Ectodermal cell (in vitro differentiated cells): ENCODE measurements around the gene HEATR5A.

Experiments
- H3K27ac ChIP-seq: 2 replicates; pipeline ENCODE4 v1.7.0; 2013; ENCODE audit warnings: mild to moderate bottlenecking, low read depth, low read length; ENCODE audit not compliant: insufficient read depth, poor library complexity, severe bottlenecking
- H3K27me3 ChIP-seq: 2 replicates; pipeline ENCODE4 v1.7.0; 2013; ENCODE audit warnings: mild to moderate bottlenecking, low read length; ENCODE audit not compliant: insufficient read depth, control insufficient read depth, poor library complexity, severe bottlenecking
- H3K36me3 ChIP-seq: one replicate; pipeline ENCODE4 v1.7.0; 2013; ENCODE audit warnings: low read length; ENCODE audit not compliant: control insufficient read depth, insufficient read depth
- H3K4me1 ChIP-seq: one replicate; pipeline ENCODE4 v1.7.0; 2013; ENCODE audit warnings: low read length; ENCODE audit not compliant: control insufficient read depth, insufficient read depth
- H3K4me3 ChIP-seq: 2 replicates; pipeline ENCODE4 v1.7.0; 2013; ENCODE audit warnings: low read depth, low read length, control low read depth; ENCODE audit not compliant: insufficient read depth
- H3K9me3 ChIP-seq: 2 replicates; pipeline ENCODE4 v1.7.0; 2013; ENCODE audit warnings: mild to moderate bottlenecking, low read length, moderate library complexity; ENCODE audit not compliant: control insufficient read depth
- WGBS, 2 experiments: methylation state at CpG; one replicate each; pipeline ENCODE4 v1.1.7; 2013; ENCODE audit warnings: missing lambda C conversion rate in 2 of 2; 5-methylcytosine and 5-hydroxymethylcytosine counted together

Gene HEATR5A

GRCh38 chr14:31405599-31406232 is 14.6 kb downstream of the HEATR5A start:
- no peaks in the 10 kb centered on the region for H3K4me1 ChIP-seq
- H3K27me3 ChIP-seq: no peaks in the 10 kb centered on the region
- no peak overlapping the region for H3K27ac ChIP-seq
- no peaks in the 10 kb centered on the region for H3K9me3 ChIP-seq
- no peaks in the 10 kb centered on the region for H3K36me3 ChIP-seq
- 91 to 95% methylated on average over 3 of the region's 4 CpGs for WGBS, 2 experiments
- H3K4me3 ChIP-seq: no peak overlapping the region

- Histone ChIP-seq H3K27ac (no peak overlapping the region), H3K36me3 (no peaks in the 10 kb centered on the region), H3K4me1 (no peaks in the 10 kb centered on the region), H3K9me3 (no peaks in the 10 kb centered on the region), H3K27me3 (no peaks in the 10 kb centered on the region), H3K4me3 (no peak overlapping the region)
- WGBS, 2 experiments: 92 to 93% methylated on average over 8 of the region's 8 CpGs
Observed at GRCh38 chr14:31405106-31405505, 15.2 kb downstream of the HEATR5A start.

- no peaks in the 10 kb centered on the region for H3K27me3 ChIP-seq
Observed at GRCh38 chr14:31403707-31404106, 16.6 kb downstream of the HEATR5A start.

GRCh38 chr14:31402764-31403439 is 17.4 kb downstream of the HEATR5A start:
- no peak overlapping the region for H3K27ac ChIP-seq
- no peaks in the 10 kb centered on the region for H3K9me3 ChIP-seq
- H3K36me3 ChIP-seq: no peaks in the 10 kb centered on the region
- no peaks in the 10 kb centered on the region for H3K27me3 ChIP-seq
- no peak overlapping the region for H3K4me3 ChIP-seq
- WGBS, 2 experiments: 80% methylated on average over 1 of the region's 2 CpGs; no CpG with 5 or more reads in 1 of the 2 experiments
- H3K4me1 ChIP-seq: no peaks in the 10 kb centered on the region

More at GRCh38 chr14:31403707-31404106, 16.6 kb downstream of the HEATR5A start:
- Histone ChIP-seq H3K4me1 (no peaks in the 10 kb centered on the region), H3K36me3 (no peaks in the 10 kb centered on the region), H3K9me3 (no peaks in the 10 kb centered on the region), H3K4me3 (no peak overlapping the region), H3K27ac (no peak overlapping the region)
- WGBS, 2 experiments: 100% methylated on average over 1 of the region's 3 CpGs; no CpG with 5 or more reads in 1 of the 2 experiments

GRCh38 chr14:31401369-31401932 is 18.9 kb downstream of the HEATR5A start:
- H3K4me1 ChIP-seq: no peaks in the 10 kb centered on the region
- H3K27me3 ChIP-seq: no peaks in the 10 kb centered on the region
- H3K4me3 ChIP-seq: no peak overlapping the region
- H3K36me3 ChIP-seq: no peaks in the 10 kb centered on the region
- H3K27ac ChIP-seq: no peak overlapping the region
- WGBS, 2 experiments: 79 to 88% methylated on average over 2 to 3 of the region's 3 CpGs
- H3K9me3 ChIP-seq: no peaks in the 10 kb centered on the region

GRCh38 chr14:31400031-31400638 is 20.2 kb downstream of the HEATR5A start:
- no peaks in the 10 kb centered on the region for H3K27me3 ChIP-seq
- no peaks in the 10 kb centered on the region for H3K4me1 ChIP-seq
- H3K27ac ChIP-seq: no peak overlapping the region
- WGBS, 2 experiments: 96 to 98% methylated on average over 4 to 5 of the region's 5 CpGs
- H3K9me3 ChIP-seq: no peaks in the 10 kb centered on the region
- no peak overlapping the region for H3K4me3 ChIP-seq
- H3K36me3 ChIP-seq: no peaks in the 10 kb centered on the region

- Histone ChIP-seq H3K9me3 (no peaks in the 10 kb centered on the region), H3K4me1 (no peaks in the 10 kb centered on the region), H3K36me3 (no peaks in the 10 kb centered on the region), H3K27ac (no peak overlapping the region), H3K4me3 (no peak overlapping the region), H3K27me3 (no peaks in the 10 kb centered on the region)
- WGBS, 2 experiments: 91 to 96% methylated on average over 3 to 4 of the region's 4 CpGs
Observed at GRCh38 chr14:31395572-31396205, 24.7 kb downstream of the HEATR5A start.

- Histone ChIP-seq H3K27ac (no peak overlapping the region), H3K4me3 (no peak overlapping the region), H3K9me3 (no peaks in the 10 kb centered on the region), H3K4me1 (no peaks in the 10 kb centered on the region), H3K27me3 (no peaks in the 10 kb centered on the region), H3K36me3 (no peaks in the 10 kb centered on the region)
- WGBS, 2 experiments: 90% methylated on average over 2 of the region's 3 CpGs
Observed at GRCh38 chr14:31395119-31395518, 25.2 kb downstream of the HEATR5A start.

GRCh38 chr14:31391977-31392503 is 28.3 kb downstream of the HEATR5A start:
- H3K4me1 ChIP-seq: no peaks in the 10 kb centered on the region
- no peaks in the 10 kb centered on the region for H3K27me3 ChIP-seq
- H3K27ac ChIP-seq: no peak overlapping the region
- H3K4me3 ChIP-seq: no peak overlapping the region
- no peaks in the 10 kb centered on the region for H3K36me3 ChIP-seq
- no peaks in the 10 kb centered on the region for H3K9me3 ChIP-seq

- no peaks in the 10 kb centered on the region for H3K27me3 ChIP-seq
- no peak overlapping the region for H3K4me3 ChIP-seq
- no peaks in the 10 kb centered on the region for H3K9me3 ChIP-seq
- no peaks in the 10 kb centered on the region for H3K36me3 ChIP-seq
- no peaks in the 10 kb centered on the region for H3K4me1 ChIP-seq
- H3K27ac ChIP-seq: no peak overlapping the region
- 100% methylated on average over 2 of the region's 3 CpGs for WGBS, 2 experiments
Observed at GRCh38 chr14:31391473-31391872, 28.9 kb downstream of the HEATR5A start.
